DND-41 (cell line): ENCODE data around the gene THSD7B.

Experiments used
- ATAC-seq: fragments of 200-7000 bp; cut with Tn5 transposase; 3 replicates; pipeline ENCODE4 v1.9.1; 2021; ENCODE audit warnings: low read depth; ENCODE audit not compliant: insufficient read depth
- DNase-seq: peaks from one replicate; pipeline ENCODE4 v3.0.0-alpha.2; 2020
- H2AFZ ChIP-seq: 2 replicates; pipeline ENCODE4 v1.6.0; 2012; ENCODE audit warnings: low read depth, low read length
- H3K27ac ChIP-seq: 2 replicates; pipeline ENCODE4 v1.5.1; 2012; ENCODE audit warnings: low read length, inconsistent platforms
- H3K27me3 ChIP-seq: fragments of 200-600 bp; sonication (generic); 2 replicates; pipeline ENCODE4 v1.6.0; 2012; ENCODE audit warnings: low read length, mild to moderate bottlenecking, inconsistent platforms; ENCODE audit not compliant: insufficient read depth, poor library complexity
- H3K36me3 ChIP-seq: 2 replicates; pipeline ENCODE4 v1.5.1; 2012; ENCODE audit warnings: low read length, inconsistent platforms; ENCODE audit not compliant: insufficient read depth
- H3K4me1 ChIP-seq: 2 replicates; pipeline ENCODE4 v1.5.1; 2012; ENCODE audit warnings: mild to moderate bottlenecking, low read length; ENCODE audit not compliant: insufficient read depth
- H3K4me2 ChIP-seq: 2 replicates; pipeline ENCODE4 v1.6.0; 2012; ENCODE audit warnings: mild to moderate bottlenecking, moderate library complexity, low read length, inconsistent platforms; ENCODE audit not compliant: insufficient read depth
- H3K4me3 ChIP-seq, 2 experiments: fragments of 200-600 bp in 1 of 2; shearing (Covaris generic) in 1 of 2; 2 replicates each; pipeline ENCODE4 v1.5.1; 2012 to 2016; ENCODE audit warnings: inconsistent platforms in 2 of 2, low read length in 2 of 2, mild to moderate bottlenecking in 2 of 2, low read depth in 1 of 2, moderate library complexity in 1 of 2
- H3K79me2 ChIP-seq: 2 replicates; pipeline ENCODE4 v1.6.0; 2012; ENCODE audit warnings: low read length, inconsistent platforms; ENCODE audit not compliant: insufficient read depth
- H3K9ac ChIP-seq: 2 replicates; pipeline ENCODE4 v1.6.0; 2012; ENCODE audit warnings: low read depth, mild to moderate bottlenecking, inconsistent platforms, low read length, moderate library complexity
- H3K9me3 ChIP-seq: 2 replicates; pipeline ENCODE4 v1.5.1; 2012; ENCODE audit warnings: low read length, moderate library complexity, mild to moderate bottlenecking, inconsistent platforms; ENCODE audit not compliant: insufficient read depth, severe bottlenecking
- H4K20me1 ChIP-seq: 2 replicates; pipeline ENCODE4 v1.6.0; 2012; ENCODE audit warnings: low read length; ENCODE audit not compliant: insufficient read depth
- EZH2 ChIP-seq: IDR thresholded peaks from 3 replicates; pipeline ENCODE4 v1.6.1; 2012; ENCODE audit warnings: borderline replicate concordance, low read depth, mild to moderate bottlenecking, moderate library complexity, low read length, inconsistent platforms; ENCODE audit not compliant: severe bottlenecking
- TF ChIP-seq, protein P1 (sequence below): IDR thresholded peaks from 2 replicates; pipeline ENCODE4 v1.5.1; 2012; ENCODE audit warnings: borderline replicate concordance, low read length, moderate library complexity, mild to moderate bottlenecking; ENCODE audit not compliant: poor library complexity, severe bottlenecking; ENCODE audit errors: extremely low read depth

The THSD7B gene

DNA sequence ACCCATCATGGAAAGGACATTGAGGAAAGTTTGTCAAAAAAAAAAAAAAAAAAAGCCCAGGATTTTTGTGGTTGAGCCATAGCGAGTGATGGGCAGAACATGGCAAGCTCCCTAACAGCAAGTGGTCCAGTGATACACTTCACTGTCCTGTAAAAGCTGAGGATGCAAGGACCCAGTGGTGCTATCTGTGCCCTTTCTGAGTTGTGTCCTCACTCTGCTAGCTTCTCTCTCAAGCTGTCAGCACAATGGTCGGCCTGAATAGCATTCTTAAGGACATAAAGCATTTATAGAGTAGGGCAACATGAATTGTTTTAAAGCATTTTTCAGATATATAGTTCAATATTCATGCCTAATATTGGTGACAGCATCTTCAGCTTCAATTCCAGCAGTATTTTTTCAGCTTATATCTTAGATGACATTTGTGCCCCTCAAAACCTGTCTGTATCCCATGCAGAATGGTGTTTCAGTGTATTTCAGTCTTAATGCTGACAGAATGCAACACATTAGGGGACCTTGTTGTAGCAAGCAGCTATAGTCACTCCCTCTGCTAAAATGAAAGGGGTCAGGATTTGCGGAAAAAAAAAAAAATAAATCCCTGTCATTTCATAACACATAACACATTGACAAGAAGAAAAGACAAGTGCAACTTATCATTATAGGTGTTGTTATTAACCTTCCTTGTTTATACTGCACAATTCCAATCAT lies 496.7 kb downstream of the THSD7B start:
- H3K4me3 ChIP-seq: no peak overlapping the region
- H3K36me3 ChIP-seq: no peaks in the 10 kb centered on the region
- H3K79me2 ChIP-seq: no peaks in the 10 kb centered on the region
- H3K27ac ChIP-seq: no peak overlapping the region
- H3K4me1 ChIP-seq: no peaks in the 10 kb centered on the region
- ATAC-seq (no peak), DNase-seq (no peak)
- no peak overlapping the region for H3K4me2 ChIP-seq
- TF ChIP-seq, protein P1, sequence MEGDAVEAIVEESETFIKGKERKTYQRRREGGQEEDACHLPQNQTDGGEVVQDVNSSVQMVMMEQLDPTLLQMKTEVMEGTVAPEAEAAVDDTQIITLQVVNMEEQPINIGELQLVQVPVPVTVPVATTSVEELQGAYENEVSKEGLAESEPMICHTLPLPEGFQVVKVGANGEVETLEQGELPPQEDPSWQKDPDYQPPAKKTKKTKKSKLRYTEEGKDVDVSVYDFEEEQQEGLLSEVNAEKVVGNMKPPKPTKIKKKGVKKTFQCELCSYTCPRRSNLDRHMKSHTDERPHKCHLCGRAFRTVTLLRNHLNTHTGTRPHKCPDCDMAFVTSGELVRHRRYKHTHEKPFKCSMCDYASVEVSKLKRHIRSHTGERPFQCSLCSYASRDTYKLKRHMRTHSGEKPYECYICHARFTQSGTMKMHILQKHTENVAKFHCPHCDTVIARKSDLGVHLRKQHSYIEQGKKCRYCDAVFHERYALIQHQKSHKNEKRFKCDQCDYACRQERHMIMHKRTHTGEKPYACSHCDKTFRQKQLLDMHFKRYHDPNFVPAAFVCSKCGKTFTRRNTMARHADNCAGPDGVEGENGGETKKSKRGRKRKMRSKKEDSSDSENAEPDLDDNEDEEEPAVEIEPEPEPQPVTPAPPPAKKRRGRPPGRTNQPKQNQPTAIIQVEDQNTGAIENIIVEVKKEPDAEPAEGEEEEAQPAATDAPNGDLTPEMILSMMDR: no peak
- TF ChIP-seq EZH2: no peak
- no peak overlapping the region for H3K9ac ChIP-seq
- H3K27me3 ChIP-seq: no peaks in the 10 kb centered on the region
- H4K20me1 ChIP-seq: no peaks in the 10 kb centered on the region
- no peak overlapping the region for H2AFZ ChIP-seq
- no peaks in the 10 kb centered on the region for H3K9me3 ChIP-seq

DNA sequence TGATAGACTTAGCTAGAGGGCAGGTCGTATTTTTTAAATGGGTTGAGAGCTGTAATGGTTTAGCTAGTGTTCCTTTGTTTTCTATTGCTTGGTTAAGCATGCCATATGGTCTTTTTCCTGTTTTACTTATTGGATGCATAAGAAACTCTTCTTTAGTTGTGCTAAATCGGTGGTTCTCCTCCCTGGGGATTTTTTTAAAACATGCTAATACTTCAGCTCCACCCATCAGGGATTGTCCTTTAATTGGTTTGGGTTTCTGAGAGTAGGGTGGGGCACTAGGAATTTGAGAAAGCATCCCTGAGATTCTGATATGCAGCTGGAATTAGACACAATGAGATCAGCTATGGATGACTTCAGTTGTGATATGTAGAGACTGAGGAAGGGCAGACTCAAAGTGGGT lies 497.2 kb downstream of the THSD7B start:
- H3K4me2 ChIP-seq: no peak overlapping the region
- H3K79me2 ChIP-seq: no peaks in the 10 kb centered on the region
- no peak for ATAC-seq
- no peak overlapping the region for H3K27ac ChIP-seq
- TF ChIP-seq, protein P1: no peak
- TF ChIP-seq EZH2: no peak
- DNase-seq: no peak
- no peak overlapping the region for H2AFZ ChIP-seq
- no peaks in the 10 kb centered on the region for H4K20me1 ChIP-seq
- no peaks in the 10 kb centered on the region for H3K4me1 ChIP-seq
- H3K36me3 ChIP-seq: no peaks in the 10 kb centered on the region
- H3K9me3 ChIP-seq: no peaks in the 10 kb centered on the region
- no peak overlapping the region for H3K4me3 ChIP-seq
- no peaks in the 10 kb centered on the region for H3K27me3 ChIP-seq
- H3K9ac ChIP-seq: no peak overlapping the region

DNA sequence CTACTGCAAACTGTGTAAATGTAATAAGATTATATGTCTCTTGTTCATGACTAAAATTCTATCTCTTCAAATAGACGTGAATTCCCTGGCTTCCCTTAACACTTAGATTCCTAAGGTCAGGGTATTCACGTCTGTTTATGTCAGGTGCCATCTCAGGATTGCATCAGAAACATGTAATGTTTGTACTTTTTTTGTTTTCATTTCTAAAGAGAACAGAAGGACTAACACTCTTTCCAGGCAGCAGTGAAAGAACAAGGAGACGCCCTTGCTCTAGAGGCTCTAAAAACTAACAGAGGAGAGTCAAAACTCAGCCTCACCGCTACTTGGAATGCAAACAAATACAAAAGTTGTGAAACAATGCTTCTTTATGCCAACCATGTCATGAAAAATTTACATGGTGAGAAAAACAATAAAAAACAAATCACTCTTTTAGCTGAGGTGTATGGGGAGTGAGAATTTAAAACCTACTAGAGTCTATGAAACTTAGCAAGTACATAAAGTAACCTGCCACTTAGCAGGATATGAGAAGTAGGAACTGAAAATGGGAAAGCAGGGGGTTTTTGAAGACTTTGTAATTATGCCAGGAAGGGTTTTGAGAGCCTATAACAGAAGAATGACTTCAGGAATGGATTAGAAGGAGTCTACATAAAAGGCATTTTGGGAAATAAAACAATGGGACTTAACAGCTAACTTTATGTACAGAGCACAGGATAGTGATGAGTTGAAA lies 522.7 kb downstream of the THSD7B start:
- Histone ChIP-seq H3K27ac (no peak overlapping the region), H3K36me3 (no peaks in the 10 kb centered on the region), H3K9ac (no peak overlapping the region), H3K4me2 (no peak overlapping the region), H3K4me1 (no peaks in the 10 kb centered on the region), H3K79me2 (no peaks in the 10 kb centered on the region), H3K9me3 (no peaks in the 10 kb centered on the region), H2AFZ (no peak overlapping the region), H4K20me1 (no peaks in the 10 kb centered on the region), H3K27me3 (no peaks in the 10 kb centered on the region), H3K4me3 (no peak overlapping the region)
- TF ChIP-seq, protein P1: no peak
- no peak for TF ChIP-seq EZH2
- DNase-seq (no peak), ATAC-seq (no peak)
